Measurements from ENCODE around the gene XYLT1. TPM values are rescaled to one million over a fixed set of nuclear protein-coding genes. Genes with fewer than 3 reads are reported as not detected.
A peak's percentile ranks its signal among the peaks of the same experiment; 100 is the strongest.
"Not testable (repeated sequence)": the region's sequence is repeated elsewhere in the genome, so short reads cannot be mapped to it uniquely, and the experiment has no call there.

The XYLT1 gene
- total and polyA plus RNA-seq, 8 donors, result 6.0 to 8.4 (median 7.3) TPM

GRCh38 chr16:17488506-17488905 is 17.7 kb upstream of the XYLT1 start:
- intact Hi-C loops (cut with DNase I), result no loop called here
- H3K4me3 ChIP-seq, result no peak overlapping the region

GRCh38 chr16:17483351-17483750 is 12.6 kb upstream of the XYLT1 start:
- DNase-seq, result no peak
- H3K4me3 ChIP-seq, result no peak overlapping the region

More at GRCh38 chr16:17488506-17488905, 17.7 kb upstream of the XYLT1 start:
- ATAC-seq, result no peak
- TF ChIP-seq CTCF (IDR thresholded peaks at IDR 0.05), result no peak
- Histone ChIP-seq H3K27ac (no peak overlapping the region), H3K4me1 (no peaks in the 10 kb centered on the region), H3K9me3 (no peaks in the 10 kb centered on the region), H3K27me3 (peaks cover 0 to 6% of the 10 kb centered on the region in 2 donors), H3K36me3 (no peaks in the 10 kb centered on the region)
- DNase-seq, result no peak

GRCh38 chr16:17482341-17482740 is 11.6 kb upstream of the XYLT1 start:
- DNase-seq; H3K4me1 ChIP-seq; H3K4me3 ChIP-seq; ATAC-seq; H3K9me3 ChIP-seq; H3K27ac ChIP-seq; intact Hi-C loops (cut with DNase I); H3K36me3 ChIP-seq: not testable (repeated sequence)
- H3K27me3 ChIP-seq, result peaks cover 0 to 25% of the 10 kb centered on the region in 2 donors

More at GRCh38 chr16:17483351-17483750, 12.6 kb upstream of the XYLT1 start:
- ATAC-seq, result no peak
- Histone ChIP-seq H3K27ac (no peak overlapping the region), H3K4me1 (no peaks in the 10 kb centered on the region), H3K36me3 (no peaks in the 10 kb centered on the region), H3K27me3 (peaks cover 0 to 25% of the 10 kb centered on the region in 2 donors), H3K9me3 (no peaks in the 10 kb centered on the region)
- intact Hi-C loops (cut with DNase I), result no loop called here
- no peak for TF ChIP-seq CTCF (IDR thresholded peaks at IDR 0.05)

- intact Hi-C loops (cut with DNase I), result no loop called here
- H3K9me3 ChIP-seq, result no peaks in the 10 kb centered on the region
- peaks cover 0 to 26% of the 10 kb centered on the region in 2 donors for H3K27me3 ChIP-seq
- H3K27ac ChIP-seq, result no peak overlapping the region
- H3K36me3 ChIP-seq, result no peaks in the 10 kb centered on the region
- TF ChIP-seq CTCF (IDR thresholded peaks at IDR 0.05), result no peak
- DNase-seq (no peak), ATAC-seq (no peak)
- no peaks in the 10 kb centered on the region for H3K4me1 ChIP-seq
- H3K4me3 ChIP-seq, result no peak overlapping the region
These were observed 11.0 kb upstream of the XYLT1 start for GRCh38 chr16:17481736-17482135.

- H3K9me3 ChIP-seq; DNase-seq; ATAC-seq; H3K4me3 ChIP-seq; intact Hi-C loops (cut with DNase I); H3K36me3 ChIP-seq; H3K27ac ChIP-seq; H3K4me1 ChIP-seq: not testable (repeated sequence)
- H3K27me3 ChIP-seq, result peaks cover 0 to 53% of the 10 kb centered on the region in 2 donors
These were observed 6.4 kb upstream of the XYLT1 start for GRCh38 chr16:17477260-17477545.

- intact Hi-C loops (cut with DNase I), result no loop called here
- Histone ChIP-seq H3K27me3 (peaks cover 0 to 53% of the 10 kb centered on the region in 2 donors), H3K4me3 (no peak overlapping the region), H3K9me3 (no peaks in the 10 kb centered on the region), H3K36me3 (no peaks in the 10 kb centered on the region), H3K4me1 (peaks cover 0 to 8% of the 10 kb centered on the region in 2 donors), H3K27ac (no peak overlapping the region)
- peak; percentile 15 to 33 for TF ChIP-seq CTCF (IDR thresholded peaks at IDR 0.05)
- DNase-seq (peak in 1 of 4 donors; percentile 69), ATAC-seq (peak; percentile 79)
These were observed 5.9 kb upstream of the XYLT1 start for GRCh38 chr16:17476414-17477259.
